ENCODE data around the gene MBD5. TPM values are rescaled to one million over a fixed set of nuclear protein-coding genes. Genes with fewer than 3 reads are reported as not detected.

MBD5 gene
- total and polyA plus RNA-seq, 2 of the 4 experiments (the other 2 are of a cell fraction) = 9.8 to 14.2 TPM

GRCh38 chr2:148052687-148053086 lies 31.8 kb downstream of the MBD5 start:
- Histone ChIP-seq H3K79me1 (ENCODE audit: low read depth in 1 of 2, low read length in 2 of 2) (peaks cover 12 to 24% of the 10 kb centered on the region in 2 experiments), H2BK120ac (ENCODE audit: low read depth, low read length) (no peak overlapping the region), H3K4ac (ENCODE audit: low read depth, low read length) (no peak overlapping the region), H3K9ac (ENCODE audit: low read depth, low read length) (no peak overlapping the region), H3K27me3 (ENCODE audit: control insufficient read depth, insufficient read depth, low read length) (no peaks in the 10 kb centered on the region), H3K4me2 (ENCODE audit: low read depth, low read length) (no peak overlapping the region), H3K9me1 (ENCODE audit: insufficient read depth, low read length) (no peaks in the 10 kb centered on the region), H2AFZ (replicated peaks; ENCODE audit: low read length, poor library complexity) (no peak overlapping the region), H2AK9ac (replicated peaks; ENCODE audit: low read depth, low read length, poor library complexity) (no peak overlapping the region), H2AK5ac (ENCODE audit: low read depth, low read length) (no peak overlapping the region), H3K18ac (ENCODE audit: low read depth, low read length) (no peak overlapping the region), H2BK5ac (ENCODE audit: low read depth, low read length, poor library complexity, severe bottlenecking) (no peak overlapping the region), H3K56ac (ENCODE audit: extremely low read depth, insufficient read depth, low read length) (no peak overlapping the region), H4K20me1 (ENCODE audit: insufficient read depth, low read length) (no peaks in the 10 kb centered on the region; the same call in 1 of the 2 replicates), H4K8ac (ENCODE audit: low read depth in 2 of 2, low read length in 2 of 2) (no peak overlapping the region), H2BK20ac (ENCODE audit: low read depth, low read length) (no peak overlapping the region), H3K9me3 (ENCODE audit: control insufficient read depth, insufficient read depth, low read length) (no peaks in the 10 kb centered on the region), H3K27ac (ENCODE audit: insufficient read depth, low read length) (no peak overlapping the region), H4K91ac (ENCODE audit: insufficient read depth, low read depth, low read length) (no peak overlapping the region), H2BK15ac (ENCODE audit: low read depth, low read length) (no peak overlapping the region), H3K4me3 (ENCODE audit: insufficient read depth, low read depth, low read length) (no peak overlapping the region), H3K23ac (ENCODE audit: low read depth, low read length) (no peak overlapping the region), H3K4me1 (ENCODE audit: control insufficient read depth, insufficient read depth, low read length) (no peaks in the 10 kb centered on the region), H4K5ac (ENCODE audit: low read depth, low read length) (no peak overlapping the region), H3K36me3 (ENCODE audit: control insufficient read depth, insufficient read depth, low read length) (peaks cover 3% of the 10 kb centered on the region; the same call in 1 of the 2 replicates), H3K14ac (replicated peaks; ENCODE audit: low read depth, low read length) (no peak overlapping the region)
- TF ChIP-seq CTCF (conservative IDR thresholded peaks at IDR 0.05; ENCODE audit: low read depth, low read length) (no peak), USF2 (IDR thresholded peaks at IDR 0.05; ENCODE audit: low read depth, low read length) (no peak)
- intact Hi-C loops (cut with micrococcal nuclease) (no loop called here), in situ Hi-C loops (cut with MboI; ENCODE audit: low sequenced_read_pairs) (no loop called here), dilution Hi-C loops (cut with HindIII; ENCODE audit: low sequenced_read_pairs, unreplicated experiment) (no loop called here)
- POLR2A ChIA-PET (ENCODE audit: unreplicated experiment) = no interaction called here
- BruUV-seq (replicated peaks) = no TSS peak
- DNase-seq (no peak), ATAC-seq (ENCODE audit: low read depth) (no peak)
- no CpG with 5 or more reads among the region's 3 CpGs for WGBS, 2 experiments (ENCODE audit: extremely low coverage in 2 of 2, insufficient read length in 1 of 2)
- CTCF ChIA-PET = no interaction called here

Measured in IMR-90 (cell line).